A549 (cell line): ENCODE measurements around the gene KDM1B. TPM values are rescaled to one million over a fixed set of nuclear protein-coding genes. Genes with fewer than 3 reads are reported as not detected.

Experiments
- ATAC-seq, 2 experiments: fragments of 200-7000 bp in 1 of 2; fragments of >200 bp in 1 of 2; cut with Nextera tagmentation in 1 of 2; cut with Tn5 transposase in 1 of 2; 3 replicates each; pipeline versions ENCODE4 v1.8.0 to v1.9.1; 2018 to 2020; ENCODE audit warnings: mild to moderate bottlenecking in 1 of 2, moderate library complexity in 1 of 2
- CTCF ChIA-PET: fragments of 300-600 bp; sonication (Branson Sonifier 250); formaldehyde crosslinking; extraction: SDS; loops from one replicate; lab custom pipeline; 2021; ENCODE audit warnings: antibody characterized with exemption, inconsistent platforms; lab: Yijun Ruan, JAX
- POLR2A ChIA-PET: fragments of 350-600 bp; formaldehyde crosslinking; extraction: SDS; loops from one replicate; lab custom pipeline; 2021; ENCODE audit warnings: antibody characterized with exemption, inconsistent platforms; lab: Yijun Ruan, JAX
- DNase-seq, 2 experiments: peaks; one replicate each; pipeline versions ENCODE4 v3.0.0 to v3.0.0-alpha.2; 2011 to 2016; ENCODE audit warnings: low read depth in 1 of 2, low spot score in 1 of 2
- FAIRE-seq: peaks from 2 replicates; lab custom pipeline; 2011; peaks lifted over from hg19 to GRCh38; lab: Jason Lieb, UNC
- H3K27ac ChIP-seq, 2 experiments: fragments of >200 bp; sonication (Bioruptor Twin); formaldehyde crosslinking; 3 replicates each; pipeline ENCODE4 v1.5.1; 2016 to 2017
- H3K4me1 ChIP-seq: fragments of >200 bp; sonication (Bioruptor Twin); formaldehyde crosslinking; 3 replicates; pipeline ENCODE4 v1.6.1; 2016
- H3K4me2 ChIP-seq: fragments of >200 bp; sonication (Bioruptor Twin); formaldehyde crosslinking; 3 replicates; pipeline ENCODE4 v1.6.1; 2016
- H3K4me3 ChIP-seq: fragments of >200 bp; sonication (Bioruptor Twin); formaldehyde crosslinking; 3 replicates; pipeline ENCODE4 v1.5.1; 2016
- H3K9me3 ChIP-seq: fragments of >200 bp; sonication (Bioruptor Twin); formaldehyde crosslinking; 3 replicates; pipeline ENCODE4 v1.6.1; 2016
- E2F6 ChIP-seq: IDR thresholded peaks from 2 replicates; pipeline ENCODE4 v1.6.1; 2012; ENCODE audit warnings: low read depth, borderline replicate concordance
- EHF ChIP-seq: fragments of 250-450 bp; sonication (Bioruptor Pico); IDR thresholded peaks from 2 replicates; pipeline ENCODE4 v1.5.0; 2020; ENCODE audit warnings: mild to moderate bottlenecking
- EP300 ChIP-seq, 2 experiments: fragments of >200 bp; sonication (Bioruptor Twin); formaldehyde crosslinking; IDR thresholded peaks; 2 replicates in 1 of 2; 3 replicates in 1 of 2; pipeline ENCODE4 v1.6.1; 2016 to 2017
- FOSL2 ChIP-seq, 2 experiments: fragments of 450-650 bp in 1 of 2; fragments of >200 bp in 1 of 2; sonication (Bioruptor Twin) in 1 of 2; formaldehyde crosslinking; IDR thresholded peaks; 2 replicates each; pipeline versions ENCODE4 v1.5.0 to v1.6.1; 2016 to 2020; ENCODE audit warnings: mild to moderate bottlenecking in 1 of 2, moderate library complexity in 1 of 2
- HOXA7 ChIP-seq: fragments of 250-450 bp; sonication (Bioruptor Pico); IDR thresholded peaks from 2 replicates; pipeline ENCODE4 v1.5.0; 2020; ENCODE audit warnings: mild to moderate bottlenecking, moderate library complexity
- HOXB13 ChIP-seq: fragments of 250-450 bp; sonication (Bioruptor Pico); IDR thresholded peaks from 2 replicates; pipeline ENCODE4 v1.5.0; 2020; ENCODE audit warnings: low read depth, mild to moderate bottlenecking, moderate library complexity
- HOXB5 ChIP-seq: fragments of 250-450 bp; sonication (Bioruptor Pico); IDR thresholded peaks from 2 replicates; pipeline ENCODE4 v1.5.0; 2020; ENCODE audit warnings: mild to moderate bottlenecking, moderate library complexity
- KDM1A ChIP-seq: fragments of 200-600 bp; sonication (generic); IDR thresholded peaks from 2 replicates; pipeline ENCODE4 v1.6.1; 2016; ENCODE audit warnings: low read depth, mild to moderate bottlenecking
- KDM5A ChIP-seq: fragments of 200-600 bp; sonication (generic); IDR thresholded peaks from 2 replicates; pipeline ENCODE4 v1.6.1; 2016; ENCODE audit warnings: antibody characterized with exemption, mild to moderate bottlenecking
- MAFK ChIP-seq: fragments of 450-650 bp; IDR thresholded peaks from 2 replicates; pipeline ENCODE4 v1.6.1; 2014; ENCODE audit not compliant: partially characterized antibody
- NFE2L2 ChIP-seq: fragments of 150-350 bp; conservative IDR thresholded peaks from 2 replicates; pipeline ENCODE4 v1.6.1; 2014; ENCODE audit warnings: low read length
- PHF8 ChIP-seq: fragments of 200-600 bp; sonication (generic); IDR thresholded peaks from 2 replicates; pipeline ENCODE4 v1.6.1; 2016; ENCODE audit warnings: low read depth, mild to moderate bottlenecking, antibody characterized with exemption, moderate library complexity, borderline replicate concordance
- RAD21 ChIP-seq, 2 experiments: fragments of >200 bp in 1 of 2; sonication (Bioruptor Twin) in 1 of 2; formaldehyde crosslinking in 1 of 2; IDR thresholded peaks in 1 of 2; conservative IDR thresholded peaks in 1 of 2; 2 replicates in 1 of 2; 3 replicates in 1 of 2; pipeline ENCODE4 v1.6.1; 2012 to 2018; ENCODE audit warnings: inconsistent platforms in 1 of 2
- RARB ChIP-seq: fragments of 250-450 bp; sonication (Bioruptor Pico); IDR thresholded peaks from 2 replicates; pipeline ENCODE4 v1.8.0; 2021; ENCODE audit warnings: mild to moderate bottlenecking, moderate library complexity
- RCOR1 ChIP-seq: fragments of 150-350 bp; IDR thresholded peaks from 2 replicates; pipeline ENCODE4 v1.6.1; 2014; ENCODE audit warnings: antibody characterized with exemption, low read length, low read depth
- REST ChIP-seq: fragments of 200-600 bp; sonication (generic); IDR thresholded peaks from 2 replicates; pipeline ENCODE4 v1.6.1; 2016; ENCODE audit warnings: antibody characterized with exemption, mild to moderate bottlenecking, moderate library complexity
- RFX5 ChIP-seq: fragments of 450-650 bp; IDR thresholded peaks from 2 replicates; pipeline ENCODE4 v1.7.1; 2014; ENCODE audit warnings: antibody characterized with exemption, mild to moderate bottlenecking, moderate library complexity
- RNF2 ChIP-seq: fragments of 200-600 bp; sonication (generic); IDR thresholded peaks from 2 replicates; pipeline ENCODE4 v1.6.1; 2016; ENCODE audit warnings: low read depth, mild to moderate bottlenecking, antibody characterized with exemption, moderate library complexity, borderline replicate concordance
- TFCP2L1 ChIP-seq: fragments of 250-450 bp; sonication (Bioruptor Pico); IDR thresholded peaks from 2 replicates; pipeline ENCODE4 v1.5.0; 2021; ENCODE audit warnings: mild to moderate bottlenecking
- ZSCAN20 ChIP-seq: fragments of 250-450 bp; sonication (Bioruptor Pico); IDR thresholded peaks from 2 replicates; pipeline ENCODE4 v1.8.0; 2022; ENCODE audit warnings: mild to moderate bottlenecking, moderate library complexity
- WGBS: methylation state at CpG from one replicate; pipeline ENCODE4 v1.1.6; 2017; ENCODE audit errors: missing lambda C conversion rate; 5-methylcytosine and 5-hydroxymethylcytosine counted together
- polyA plus RNA-seq, 4 experiments: library from polyadenylated mRNA; depleted of rRNA in 3 of 4; stranded (reverse); fragments of >200 nt; fragmentation: RNase III in 1 of 4; extraction: RNeasy Plus Mini Kit Qiagen cat#74134 plus additional on column Dnase treatment in 1 of 4; gene quantifications; 2 replicates in 3 of 4; 3 replicates in 1 of 4; pipeline ENCODE4 v1.2.3, GENCODE V29; 2011 to 2017
- TF ChIP-seq, protein P1 (sequence below): fragments of 250-450 bp; sonication (Bioruptor Pico); IDR thresholded peaks from 2 replicates; pipeline ENCODE4 v1.5.0; 2021; ENCODE audit warnings: mild to moderate bottlenecking, moderate library complexity, borderline replicate concordance
- TF ChIP-seq, protein P2 (sequence below): IDR thresholded peaks from 2 replicates; pipeline ENCODE4 v1.6.1; 2012
- TF ChIP-seq, protein P3 (sequence below): fragments of 250-450 bp; sonication (Bioruptor Pico); IDR thresholded peaks from 2 replicates; pipeline ENCODE4 v1.5.0; 2020; ENCODE audit warnings: low read depth, mild to moderate bottlenecking, moderate library complexity

The KDM1B gene
- polyA plus RNA-seq, 2 of the 4 experiments (the other 2 are of a cell fraction): 11.0 to 14.9 TPM

GRCh38 chr6:18213439-18213838 lies 58.2 kb downstream of the KDM1B start:
- WGBS: 86% methylated on average over 9 of the region's 9 CpGs
- ATAC-seq (no peak), DNase-seq (no peak), FAIRE-seq (no peak)
- Histone ChIP-seq H3K4me3 (no peak overlapping the region), H3K4me1 (peaks cover 5% of the 10 kb centered on the region; the same call in 1 of the 3 replicates), H3K4me2 (no peak overlapping the region), H3K9me3 (no peaks in the 10 kb centered on the region), H3K27ac (no peak overlapping the region)
- POLR2A ChIA-PET: no interaction called here
- TF ChIP-seq ZSCAN20: no peak
- no peak for TF ChIP-seq RARB
- no peak for TF ChIP-seq RCOR1
- no peak for TF ChIP-seq EP300 (IDR thresholded peaks at IDR 0.05)
- TF ChIP-seq MAFK: no peak
- no peak for TF ChIP-seq RAD21 (conservative IDR thresholded peaks at IDR 0.05 in 1 of 2, IDR thresholded peaks at IDR 0.05 in 1 of 2)
- TF ChIP-seq, protein P1, sequence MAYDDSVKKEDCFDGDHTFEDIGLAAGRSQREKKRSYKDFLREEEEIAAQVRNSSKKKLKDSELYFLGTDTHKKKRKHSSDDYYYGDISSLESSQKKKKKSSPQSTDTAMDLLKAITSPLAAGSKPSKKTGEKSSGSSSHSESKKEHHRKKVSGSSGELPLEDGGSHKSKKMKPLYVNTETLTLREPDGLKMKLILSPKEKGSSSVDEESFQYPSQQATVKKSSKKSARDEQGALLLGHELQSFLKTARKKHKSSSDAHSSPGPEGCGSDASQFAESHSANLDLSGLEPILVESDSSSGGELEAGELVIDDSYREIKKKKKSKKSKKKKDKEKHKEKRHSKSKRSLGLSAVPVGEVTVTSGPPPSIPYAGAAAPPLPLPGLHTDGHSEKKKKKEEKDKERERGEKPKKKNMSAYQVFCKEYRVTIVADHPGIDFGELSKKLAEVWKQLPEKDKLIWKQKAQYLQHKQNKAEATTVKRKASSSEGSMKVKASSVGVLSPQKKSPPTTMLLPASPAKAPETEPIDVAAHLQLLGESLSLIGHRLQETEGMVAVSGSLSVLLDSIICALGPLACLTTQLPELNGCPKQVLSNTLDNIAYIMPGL (CRISPR knock-in tag): no peak
- TF ChIP-seq, protein P2, sequence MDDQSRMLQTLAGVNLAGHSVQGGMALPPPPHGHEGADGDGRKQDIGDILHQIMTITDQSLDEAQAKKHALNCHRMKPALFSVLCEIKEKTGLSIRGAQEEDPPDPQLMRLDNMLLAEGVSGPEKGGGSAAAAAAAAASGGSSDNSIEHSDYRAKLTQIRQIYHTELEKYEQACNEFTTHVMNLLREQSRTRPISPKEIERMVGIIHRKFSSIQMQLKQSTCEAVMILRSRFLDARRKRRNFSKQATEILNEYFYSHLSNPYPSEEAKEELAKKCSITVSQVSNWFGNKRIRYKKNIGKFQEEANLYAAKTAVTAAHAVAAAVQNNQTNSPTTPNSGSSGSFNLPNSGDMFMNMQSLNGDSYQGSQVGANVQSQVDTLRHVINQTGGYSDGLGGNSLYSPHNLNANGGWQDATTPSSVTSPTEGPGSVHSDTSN: no peak
- TF ChIP-seq KDM5A: no peak
- TF ChIP-seq, protein P3, sequence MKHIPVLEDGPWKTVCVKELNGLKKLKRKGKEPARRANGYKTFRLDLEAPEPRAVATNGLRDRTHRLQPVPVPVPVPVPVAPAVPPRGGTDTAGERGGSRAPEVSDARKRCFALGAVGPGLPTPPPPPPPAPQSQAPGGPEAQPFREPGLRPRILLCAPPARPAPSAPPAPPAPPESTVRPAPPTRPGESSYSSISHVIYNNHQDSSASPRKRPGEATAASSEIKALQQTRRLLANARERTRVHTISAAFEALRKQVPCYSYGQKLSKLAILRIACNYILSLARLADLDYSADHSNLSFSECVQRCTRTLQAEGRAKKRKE (CRISPR knock-in tag): no peak
- CTCF ChIA-PET: no interaction called here

DNA sequence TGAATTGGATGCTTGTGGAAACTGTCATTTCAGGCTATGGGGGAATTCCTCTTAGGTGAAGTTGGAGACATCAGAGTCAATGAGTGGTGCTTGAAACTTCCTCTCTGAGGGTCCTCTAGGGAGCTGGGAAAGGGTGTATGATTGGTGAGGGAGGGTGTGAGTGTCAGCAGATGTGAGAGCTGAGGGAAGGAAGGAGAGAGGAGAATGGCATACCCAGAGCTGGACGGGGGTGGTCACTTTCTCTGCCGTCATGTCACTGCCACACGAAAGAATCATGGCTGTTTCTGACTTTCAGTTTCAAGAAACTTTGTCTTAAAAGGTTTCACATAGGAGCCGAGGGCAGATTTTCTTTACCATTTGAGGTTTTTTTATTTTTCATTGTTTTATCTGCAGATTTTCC lies 58.8 kb downstream of the KDM1B start:
- FAIRE-seq (no peak), DNase-seq (no peak)
- 91% methylated on average over 4 of the region's 4 CpGs for WGBS
- H3K4me3 ChIP-seq: no peak overlapping the region
- H3K4me1 ChIP-seq: peaks cover 5% of the 10 kb centered on the region; the same call in 1 of the 3 replicates
- no peak overlapping the region for H3K4me2 ChIP-seq
- TF ChIP-seq FOSL2 (IDR thresholded peaks at IDR 0.05) (no peak), FOSL2 (CRISPR knock-in tag; IDR thresholded peaks at IDR 0.05) (no peak), HOXB5 (CRISPR knock-in tag) (no peak), REST (no peak), HOXA7 (CRISPR knock-in tag) (no peak), E2F6 (no peak), PHF8 (no peak), RCOR1 (no peak), HOXB13 (no peak), EHF (CRISPR knock-in tag) (no peak), TFCP2L1 (CRISPR knock-in tag) (no peak), RNF2 (no peak), RFX5 (no peak), KDM1A (no peak), EP300 (IDR thresholded peaks at IDR 0.05) (no peak), NFE2L2 (no peak)
- TF ChIP-seq, all 56 proteins: peak for 0
- Histone ChIP-seq H3K27ac (no peak overlapping the region), H3K9me3 (no peaks in the 10 kb centered on the region)
- ChIA-PET POLR2A (no interaction called here), CTCF (no interaction called here)
- ATAC-seq: no peak
